Activated CD8-positive, alpha-beta T cell treated with anti-CD3 and anti-CD28 coated beads for 36 hours (primary cell): ENCODE results near the gene MEMO1. TPM values are rescaled to one million over a fixed set of nuclear protein-coding genes. Genes with fewer than 3 reads are reported as not detected.
"Not testable (repeated sequence)": the region's sequence is repeated elsewhere in the genome, so short reads cannot be mapped to it uniquely, and the experiment has no call there.

ENCODE experiments used
- ATAC-seq: fragments of 200-7000 bp; cut with Tn5 transposase; one replicate; pipeline ENCODE4 v1.10.0; 2021; ENCODE audit warnings: mild to moderate bottlenecking, moderate library complexity
- CTCF ChIA-PET: fragments of 350-600 bp; sonication (Branson Sonifier 250); formaldehyde crosslinking; loops from one replicate; lab custom pipeline; 2021; ENCODE audit warnings: antibody characterized with exemption; lab: Charles Lee
- POLR2A ChIA-PET: fragments of 350-600 bp; sonication (Branson Sonifier 250); formaldehyde crosslinking; loops from one replicate; lab custom pipeline; 2021; ENCODE audit warnings: antibody characterized with exemption; lab: Charles Lee
- DNase-seq: peaks from one replicate; pipeline ENCODE4 v3.0.0-alpha.2; 2020
- H3K27ac Mint-ChIP-seq: one replicate; pipeline ENCODE4 v1.8.0; 2021; ENCODE audit warnings: mild to moderate bottlenecking, mixed read lengths
- H3K27me3 Mint-ChIP-seq: one replicate; pipeline ENCODE4 v1.8.0; 2021; ENCODE audit warnings: mixed read lengths
- H3K36me3 Mint-ChIP-seq: one replicate; pipeline ENCODE4 v1.8.0; 2021; ENCODE audit warnings: low read depth, mixed read lengths
- H3K4me1 Mint-ChIP-seq: one replicate; pipeline ENCODE4 v1.8.0; 2021; ENCODE audit warnings: low read depth, mixed read lengths
- H3K4me3 Mint-ChIP-seq: one replicate; pipeline ENCODE4 v1.8.0; 2021; ENCODE audit warnings: mild to moderate bottlenecking, moderate library complexity, mixed read lengths
- H3K9me3 Mint-ChIP-seq: one replicate; pipeline ENCODE4 v1.8.0; 2021; ENCODE audit warnings: mixed read lengths
- CTCF ChIP-seq: fragments of 200-600 bp; IDR thresholded peaks from one replicate; pipeline ENCODE4 v1.8.0; 2022; ENCODE audit warnings: antibody characterized with exemption, mild to moderate bottlenecking
- intact Hi-C: fragments of 100-400 bp; cut with micrococcal nuclease; formaldehyde crosslinking; loops from one replicate; pipeline ENCODE4 v1.10.0; 2022
- total RNA-seq, 2 experiments: library from RNA; stranded (reverse); gene quantifications; one replicate each; pipeline ENCODE4 v1.2.3, GENCODE V29; 2021

The MEMO1 gene
- total RNA-seq, 2 experiments from 2014 or later = 46.5 to 46.9 TPM

- DNase-seq (no peak), ATAC-seq (no peak)
- intact Hi-C loops = no loop called here
- CTCF ChIA-PET = no interaction called here
- Mint-ChIP-seq H3K36me3 (no peaks in the 10 kb centered on the region), H3K4me1 (peaks cover 6% of the 10 kb centered on the region), H3K4me3 (no peak overlapping the region), H3K9me3 (no peaks in the 10 kb centered on the region), H3K27ac (no peak overlapping the region), H3K27me3 (no peaks in the 10 kb centered on the region)
- POLR2A ChIA-PET = no interaction called here
- TF ChIP-seq CTCF = no peak
Measured at GRCh38 chr2:32043561-32043960, 32.8 kb upstream of the MEMO1 start.

GRCh38 chr2:32039447-32040219 is 28.8 kb upstream of the MEMO1 start, which contains the start of gene DPY30:
TSS of gene DPY30 (minus strand) at chr2:32039805. CDS start at chr2:32039456, 349 bp downstream.
- CTCF ChIA-PET = interaction anchor here (0.7 to 1.9 kb wide), 8 partner anchors 10 to 154 kb away, joined by 3 to 6 read pairs (median 4); partner anchors contain the start of gene SPAST
- ATAC-seq = peak; percentile 96
- peaks cover 11% of the 10 kb centered on the region for H3K4me1 Mint-ChIP-seq
- H3K27ac Mint-ChIP-seq = peak within 1 kb of the TSS; percentile 89
- H3K9me3 Mint-ChIP-seq = no peaks in the 10 kb centered on the region
- DNase-seq = peak; percentile 93
- no peak for TF ChIP-seq CTCF
- H3K27me3 Mint-ChIP-seq = no peaks in the 10 kb centered on the region
- peak within 1 kb of the TSS; percentile 90 for H3K4me3 Mint-ChIP-seq
- H3K36me3 Mint-ChIP-seq = peaks cover 4% of the 10 kb centered on the region
- POLR2A ChIA-PET = interaction anchor here (0.7 to 1.9 kb wide), 18 partner anchors 8 to 340 kb away, joined by 3 to 20 read pairs (median 4); partner anchors contain the start of genes SLC30A6 and SPAST
- intact Hi-C loops = no loop called here

GRCh38 chr2:32034198-32034887 is 23.5 kb upstream of the MEMO1 start:
- H3K4me3 Mint-ChIP-seq, H3K9me3 Mint-ChIP-seq, DNase-seq, H3K27me3 Mint-ChIP-seq, POLR2A ChIA-PET, intact Hi-C loops, CTCF ChIA-PET, H3K27ac Mint-ChIP-seq, ATAC-seq: not testable (repeated sequence)
- H3K36me3 Mint-ChIP-seq = peaks cover 15% of the 10 kb centered on the region
- H3K4me1 Mint-ChIP-seq = peaks cover 20% of the 10 kb centered on the region

- H3K27me3 Mint-ChIP-seq, DNase-seq, H3K27ac Mint-ChIP-seq, H3K36me3 Mint-ChIP-seq, H3K4me1 Mint-ChIP-seq, intact Hi-C loops, POLR2A ChIA-PET, H3K4me3 Mint-ChIP-seq, H3K9me3 Mint-ChIP-seq, ATAC-seq: not testable (repeated sequence)
- CTCF ChIA-PET = interaction anchor here (2.0 kb wide), 1 partner anchor 21 kb away, joined by 5 read pairs; the partner anchor contains the start of gene DPY30
Measured at GRCh38 chr2:32018789-32019482, 8.1 kb upstream of the MEMO1 start.

- ATAC-seq = no peak
- Mint-ChIP-seq H3K36me3 (peaks cover 11% of the 10 kb centered on the region), H3K27me3 (no peaks in the 10 kb centered on the region), H3K9me3 (no peaks in the 10 kb centered on the region), H3K27ac (peak overlapping the region; percentile 66), H3K4me1 (peaks cover 23% of the 10 kb centered on the region), H3K4me3 (no peak overlapping the region)
- ChIA-PET CTCF (interaction anchor here (0.9 kb wide), 1 partner anchor 25 kb away, joined by 3 read pairs; no protein-coding TSS in a partner anchor), POLR2A (interaction anchor here (1.2 to 1.4 kb wide), 2 partner anchors 12 to 27 kb away, joined by 3 to 10 read pairs; partner anchors contain the start of gene DPY30)
- intact Hi-C loops = no loop called here
- DNase-seq = no peak
- TF ChIP-seq CTCF = no peak
Measured at GRCh38 chr2:32012872-32013271, 2.1 kb upstream of the MEMO1 start.
